Measurements from ENCODE around the gene LRFN3.
A peak's percentile ranks its signal among the peaks of the same experiment; 100 is the strongest.

Gene LRFN3

DNA sequence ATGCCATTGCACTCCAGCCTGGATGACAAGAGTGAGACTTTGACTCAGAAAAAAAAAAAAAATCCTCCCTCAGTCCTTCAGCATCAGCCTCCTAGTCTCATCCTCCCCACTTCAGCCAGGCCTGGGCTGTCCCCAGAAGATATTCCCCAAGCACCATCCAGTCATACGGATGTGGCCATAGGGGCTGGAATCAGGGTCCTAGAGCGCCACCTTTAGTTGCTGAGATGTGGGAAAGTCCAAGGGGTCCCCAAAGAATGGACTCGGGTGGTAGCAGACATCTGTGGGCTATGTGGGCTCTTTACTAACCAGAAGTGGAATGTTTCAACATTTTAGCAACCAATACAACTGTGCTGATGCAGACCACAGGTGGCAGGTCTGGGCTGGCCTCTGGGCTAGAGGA is 25.0 kb upstream of the LRFN3 start:
- TF ChIP-seq, protein P1, sequence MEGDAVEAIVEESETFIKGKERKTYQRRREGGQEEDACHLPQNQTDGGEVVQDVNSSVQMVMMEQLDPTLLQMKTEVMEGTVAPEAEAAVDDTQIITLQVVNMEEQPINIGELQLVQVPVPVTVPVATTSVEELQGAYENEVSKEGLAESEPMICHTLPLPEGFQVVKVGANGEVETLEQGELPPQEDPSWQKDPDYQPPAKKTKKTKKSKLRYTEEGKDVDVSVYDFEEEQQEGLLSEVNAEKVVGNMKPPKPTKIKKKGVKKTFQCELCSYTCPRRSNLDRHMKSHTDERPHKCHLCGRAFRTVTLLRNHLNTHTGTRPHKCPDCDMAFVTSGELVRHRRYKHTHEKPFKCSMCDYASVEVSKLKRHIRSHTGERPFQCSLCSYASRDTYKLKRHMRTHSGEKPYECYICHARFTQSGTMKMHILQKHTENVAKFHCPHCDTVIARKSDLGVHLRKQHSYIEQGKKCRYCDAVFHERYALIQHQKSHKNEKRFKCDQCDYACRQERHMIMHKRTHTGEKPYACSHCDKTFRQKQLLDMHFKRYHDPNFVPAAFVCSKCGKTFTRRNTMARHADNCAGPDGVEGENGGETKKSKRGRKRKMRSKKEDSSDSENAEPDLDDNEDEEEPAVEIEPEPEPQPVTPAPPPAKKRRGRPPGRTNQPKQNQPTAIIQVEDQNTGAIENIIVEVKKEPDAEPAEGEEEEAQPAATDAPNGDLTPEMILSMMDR (IDR thresholded peaks at IDR 0.05; ENCODE audit: borderline replicate concordance, extremely low read depth, low read length, poor library complexity, severe bottlenecking), result no peak
- TF ChIP-seq EZH2 (IDR thresholded peaks at IDR 0.05; ENCODE audit: borderline replicate concordance, low read depth, low read length, severe bottlenecking), result no peak
- DNase-seq, result no peak
- Histone ChIP-seq H3K9me3 (ENCODE audit: insufficient read depth, low read length, severe bottlenecking) (no peaks in the 10 kb centered on the region), H3K9ac (ENCODE audit: low read depth, low read length) (no peak overlapping the region), H3K36me3 (ENCODE audit: insufficient read depth, low read length) (no peaks in the 10 kb centered on the region), H3K4me3 (ENCODE audit: low read depth in 1 of 2, low read length in 2 of 2) (no peak overlapping the region), H3K27ac (ENCODE audit: low read length) (no peak overlapping the region), H4K20me1 (ENCODE audit: insufficient read depth, low read length) (no peaks in the 10 kb centered on the region), H3K27me3 (ENCODE audit: insufficient read depth, low read length, poor library complexity) (no peaks in the 10 kb centered on the region), H2AFZ (ENCODE audit: low read depth, low read length) (no peak overlapping the region), H3K4me2 (ENCODE audit: insufficient read depth, low read length) (no peak overlapping the region), H3K79me2 (ENCODE audit: insufficient read depth, low read length) (no peaks in the 10 kb centered on the region), H3K4me1 (ENCODE audit: insufficient read depth, low read length) (peaks cover 10% of the 10 kb centered on the region)
- no peak for ATAC-seq (ENCODE audit: insufficient read depth, low read depth)

DNA sequence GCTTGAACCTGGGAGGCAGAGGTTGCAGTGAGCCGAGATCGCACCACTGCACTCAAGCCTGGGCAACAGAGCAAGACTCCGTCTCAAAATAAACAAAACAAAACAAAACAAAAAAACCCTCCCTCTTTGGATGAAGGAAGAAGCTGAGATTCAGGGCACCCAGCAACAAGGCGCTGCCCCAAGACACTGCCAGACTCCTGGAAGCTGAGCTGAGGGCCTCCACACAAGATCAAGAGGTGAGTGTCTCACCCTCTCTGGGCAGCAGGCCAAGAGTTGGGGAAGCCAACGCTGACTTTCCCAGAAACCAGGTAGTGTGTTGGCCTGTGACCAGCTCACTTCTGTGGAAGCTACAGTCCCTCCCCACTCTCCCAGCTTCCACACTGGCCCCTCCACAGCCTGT is 24.4 kb upstream of the LRFN3 start:
- no peaks in the 10 kb centered on the region for H3K9me3 ChIP-seq (ENCODE audit: insufficient read depth, low read length, severe bottlenecking)
- H3K36me3 ChIP-seq (ENCODE audit: insufficient read depth, low read length), result no peaks in the 10 kb centered on the region
- no peak overlapping the region for H3K4me3 ChIP-seq (ENCODE audit: low read depth in 1 of 2, low read length in 2 of 2)
- H4K20me1 ChIP-seq (ENCODE audit: insufficient read depth, low read length), result no peaks in the 10 kb centered on the region
- H3K27me3 ChIP-seq (ENCODE audit: insufficient read depth, low read length, poor library complexity), result no peaks in the 10 kb centered on the region
- peak; percentile 22 for DNase-seq
- peaks cover 10% of the 10 kb centered on the region for H3K4me1 ChIP-seq (ENCODE audit: insufficient read depth, low read length)
- H3K4me2 ChIP-seq (ENCODE audit: insufficient read depth, low read length), result no peak overlapping the region
- TF ChIP-seq, protein P1 (IDR thresholded peaks at IDR 0.05; ENCODE audit: borderline replicate concordance, extremely low read depth, low read length, poor library complexity, severe bottlenecking), result no peak
- H2AFZ ChIP-seq (ENCODE audit: low read depth, low read length), result no peak overlapping the region
- no peak overlapping the region for H3K27ac ChIP-seq (ENCODE audit: low read length)
- H3K79me2 ChIP-seq (ENCODE audit: insufficient read depth, low read length), result no peaks in the 10 kb centered on the region
- no peak for ATAC-seq (ENCODE audit: insufficient read depth, low read depth)
- H3K9ac ChIP-seq (ENCODE audit: low read depth, low read length), result no peak overlapping the region

DNA sequence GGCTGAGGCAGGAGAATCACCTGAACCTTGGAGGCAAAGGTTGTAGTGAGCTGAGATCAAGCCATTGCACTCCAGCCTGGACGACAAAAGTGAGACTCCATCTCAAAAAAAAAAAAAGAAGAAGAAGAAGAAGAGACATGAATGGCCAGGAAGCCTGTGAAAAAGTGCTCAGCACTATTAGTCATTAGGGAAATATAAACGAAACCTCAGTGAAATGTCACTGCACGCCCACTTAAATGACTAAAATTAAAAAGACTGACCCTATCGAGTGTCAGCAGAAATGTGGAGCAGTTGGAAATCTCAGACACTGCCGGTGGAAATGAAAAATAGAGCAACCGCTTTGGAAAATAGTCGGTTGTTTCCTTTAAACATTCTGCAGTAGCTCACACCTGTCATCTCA is 22.6 kb upstream of the LRFN3 start:
- H3K4me3 ChIP-seq (ENCODE audit: low read depth in 1 of 2, low read length in 2 of 2), result no peak overlapping the region
- H3K36me3 ChIP-seq (ENCODE audit: insufficient read depth, low read length), result no peaks in the 10 kb centered on the region
- no peak overlapping the region for H2AFZ ChIP-seq (ENCODE audit: low read depth, low read length)
- peaks cover 10% of the 10 kb centered on the region for H3K4me1 ChIP-seq (ENCODE audit: insufficient read depth, low read length)
- H3K9ac ChIP-seq (ENCODE audit: low read depth, low read length), result no peak overlapping the region
- H3K4me2 ChIP-seq (ENCODE audit: insufficient read depth, low read length), result no peak overlapping the region
- DNase-seq, result no peak
- no peak for ATAC-seq (ENCODE audit: insufficient read depth, low read depth)
- TF ChIP-seq EZH2 (IDR thresholded peaks at IDR 0.05; ENCODE audit: borderline replicate concordance, low read depth, low read length, severe bottlenecking), result no peak
- TF ChIP-seq, protein P1 (IDR thresholded peaks at IDR 0.05; ENCODE audit: borderline replicate concordance, extremely low read depth, low read length, poor library complexity, severe bottlenecking), result no peak
- no peaks in the 10 kb centered on the region for H3K79me2 ChIP-seq (ENCODE audit: insufficient read depth, low read length)
- no peaks in the 10 kb centered on the region for H4K20me1 ChIP-seq (ENCODE audit: insufficient read depth, low read length)
- no peaks in the 10 kb centered on the region for H3K9me3 ChIP-seq (ENCODE audit: insufficient read depth, low read length, severe bottlenecking)
- no peak overlapping the region for H3K27ac ChIP-seq (ENCODE audit: low read length)
- no peaks in the 10 kb centered on the region for H3K27me3 ChIP-seq (ENCODE audit: insufficient read depth, low read length, poor library complexity)

DNA sequence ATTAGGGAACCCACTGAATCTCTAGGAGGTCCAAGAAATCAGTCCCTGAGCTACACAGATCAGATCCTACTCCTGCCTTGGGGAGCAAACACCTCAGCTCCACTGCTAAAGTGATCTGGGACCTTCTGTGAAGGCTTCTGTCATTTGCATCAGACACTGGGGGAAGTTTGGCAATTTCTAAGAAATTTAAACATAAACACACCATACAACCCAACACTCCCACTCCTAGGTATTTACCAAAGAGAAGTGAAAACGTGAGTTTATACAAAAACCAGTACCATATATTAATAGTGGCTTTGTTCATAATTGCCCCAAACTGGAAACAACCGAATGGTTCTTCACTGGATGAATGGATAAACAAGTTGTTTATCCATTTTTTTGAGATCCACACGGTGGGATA is 20.7 kb upstream of the LRFN3 start:
- H3K4me1 ChIP-seq (ENCODE audit: insufficient read depth, low read length), result no peaks in the 10 kb centered on the region
- no peak overlapping the region for H2AFZ ChIP-seq (ENCODE audit: low read depth, low read length)
- H3K9ac ChIP-seq (ENCODE audit: low read depth, low read length), result no peak overlapping the region
- no peaks in the 10 kb centered on the region for H4K20me1 ChIP-seq (ENCODE audit: insufficient read depth, low read length)
- no peaks in the 10 kb centered on the region for H3K9me3 ChIP-seq (ENCODE audit: insufficient read depth, low read length, severe bottlenecking)
- H3K79me2 ChIP-seq (ENCODE audit: insufficient read depth, low read length), result no peaks in the 10 kb centered on the region
- no peaks in the 10 kb centered on the region for H3K36me3 ChIP-seq (ENCODE audit: insufficient read depth, low read length)
- no peak overlapping the region for H3K4me3 ChIP-seq (ENCODE audit: low read depth in 1 of 2, low read length in 2 of 2)
- no peaks in the 10 kb centered on the region for H3K27me3 ChIP-seq (ENCODE audit: insufficient read depth, low read length, poor library complexity)
- ATAC-seq (ENCODE audit: insufficient read depth, low read depth) (no peak), DNase-seq (no peak)
- H3K4me2 ChIP-seq (ENCODE audit: insufficient read depth, low read length), result no peak overlapping the region
- no peak overlapping the region for H3K27ac ChIP-seq (ENCODE audit: low read length)
- TF ChIP-seq, protein P1 (IDR thresholded peaks at IDR 0.05; ENCODE audit: borderline replicate concordance, extremely low read depth, low read length, poor library complexity, severe bottlenecking), result no peak
- TF ChIP-seq EZH2 (IDR thresholded peaks at IDR 0.05; ENCODE audit: borderline replicate concordance, low read depth, low read length, severe bottlenecking), result no peak

Data from DND-41 (cell line).